K562 (cell line): Measurements from ENCODE around the gene RBM15. TPM values are rescaled to one million over a fixed set of nuclear protein-coding genes. Genes with fewer than 3 reads are reported as not detected.
A peak's percentile ranks its signal among the peaks of the same experiment; 100 is the strongest.

Experiments
- CTBP1 ChIP-seq: fragments of 450-650 bp; IDR thresholded peaks from 2 replicates; pipeline ENCODE4 v1.6.1; 2016; ENCODE audit warnings: borderline replicate concordance
- EZH2 ChIP-seq: IDR thresholded peaks from 2 replicates; pipeline ENCODE4 v1.6.1; 2012; ENCODE audit warnings: low read depth, mild to moderate bottlenecking, inconsistent platforms, low read length, borderline replicate concordance
- HMGN3 ChIP-seq: IDR thresholded peaks from 2 replicates; pipeline ENCODE4 v1.6.1; 2011; ENCODE audit warnings: borderline replicate concordance, low read depth, mild to moderate bottlenecking, mixed read lengths, low read length; ENCODE audit not compliant: insufficient read length; ENCODE audit errors: extremely low read depth
- MEIS2 ChIP-seq: fragments of 450-650 bp; IDR thresholded peaks from 2 replicates; pipeline ENCODE4 v1.6.1; 2014; ENCODE audit warnings: mild to moderate bottlenecking; ENCODE audit not compliant: partially characterized antibody
- MTA1 ChIP-seq: fragments of 450-650 bp; IDR thresholded peaks from 2 replicates; pipeline ENCODE4 v1.6.1; 2017; ENCODE audit warnings: borderline replicate concordance
- NCOA2 ChIP-seq, 2 experiments: fragments of 450-650 bp; IDR thresholded peaks; 2 replicates each; pipeline ENCODE4 v1.6.1; 2018; ENCODE audit warnings: mild to moderate bottlenecking in 2 of 2, moderate library complexity in 1 of 2; ENCODE audit not compliant: partially characterized antibody in 2 of 2
- NCOA6 ChIP-seq: fragments of 450-650 bp; IDR thresholded peaks from 2 replicates; pipeline ENCODE4 v1.6.1; 2017; ENCODE audit warnings: mild to moderate bottlenecking
- NCOR1 ChIP-seq: fragments of 450-650 bp; IDR thresholded peaks from 2 replicates; pipeline ENCODE4 v1.6.1; 2016; ENCODE audit warnings: mild to moderate bottlenecking, moderate library complexity
- NR2F6 ChIP-seq: fragments of 450-650 bp; formaldehyde crosslinking; IDR thresholded peaks from 2 replicates; pipeline ENCODE4 v1.4.0; 2020; ENCODE audit warnings: mild to moderate bottlenecking
- NR4A1 ChIP-seq, 2 experiments: fragments of 250-450 bp in 1 of 2; fragments of 450-650 bp in 1 of 2; sonication (Bioruptor Pico) in 1 of 2; IDR thresholded peaks; 2 replicates each; pipeline versions ENCODE4 v1.4.0 to v1.6.1; 2016 to 2020; ENCODE audit warnings: mild to moderate bottlenecking in 2 of 2, missing compliant biosample characterization in 1 of 2, missing genetic modification characterization in 1 of 2, moderate library complexity in 1 of 2
- PCBP2 ChIP-seq: fragments of 200-400 bp; formaldehyde crosslinking; IDR thresholded peaks from 2 replicates; pipeline ENCODE4 v1.6.1; 2018; ENCODE audit warnings: low read length, low read depth, mild to moderate bottlenecking, moderate library complexity; ENCODE audit not compliant: poor library complexity, severe bottlenecking
- PHF8 ChIP-seq: fragments of 200-600 bp; sonication (generic); IDR thresholded peaks from 2 replicates; pipeline ENCODE4 v1.6.1; 2012; ENCODE audit warnings: mixed run types, mild to moderate bottlenecking, inconsistent platforms, low read length, moderate library complexity, borderline replicate concordance
- PRMT5 ChIP-seq: sonication (generic); formaldehyde crosslinking; IDR thresholded peaks from 2 replicates; pipeline ENCODE4 v1.5.0; 2020; ENCODE audit warnings: missing genetic modification reagents
- RB1 ChIP-seq: fragments of 450-650 bp; IDR thresholded peaks from 2 replicates; pipeline ENCODE4 v1.6.1; 2017; ENCODE audit warnings: low read depth, mild to moderate bottlenecking
- RFX7 ChIP-seq: fragments of 250-450 bp; sonication (Bioruptor Pico); IDR thresholded peaks from 2 replicates; pipeline ENCODE4 v1.5.1; 2021; ENCODE audit warnings: mild to moderate bottlenecking
- SMAD2 ChIP-seq: fragments of 150-350 bp; IDR thresholded peaks from 2 replicates; pipeline ENCODE4 v1.6.1; 2014; ENCODE audit warnings: low read depth, mild to moderate bottlenecking, low read length
- SMAD3 ChIP-seq: fragments of 450-650 bp; formaldehyde crosslinking; conservative IDR thresholded peaks from 2 replicates; pipeline ENCODE4 v1.4.0; 2020; ENCODE audit warnings: mild to moderate bottlenecking
- SNIP1 ChIP-seq: fragments of 450-650 bp; IDR thresholded peaks from 2 replicates; pipeline ENCODE4 v1.7.1; 2017; ENCODE audit warnings: low read depth, mild to moderate bottlenecking
- ZNF134 ChIP-seq: fragments of 250-450 bp; sonication (Bioruptor Pico); conservative IDR thresholded peaks from 2 replicates; pipeline ENCODE4 v1.4.0; 2020
- ZNF41 ChIP-seq: fragments of 250-450 bp; sonication (Bioruptor Pico); conservative IDR thresholded peaks from 2 replicates; pipeline ENCODE4 v1.4.0; 2020; ENCODE audit warnings: mild to moderate bottlenecking
- ZNF445 ChIP-seq: fragments of 250-450 bp; sonication (Bioruptor Pico); IDR thresholded peaks from 2 replicates; pipeline ENCODE4 v1.4.0; 2020; ENCODE audit warnings: low read depth, mild to moderate bottlenecking, moderate library complexity
- ZNF780A ChIP-seq: fragments of 250-450 bp; sonication (Bioruptor Pico); IDR thresholded peaks from 2 replicates; pipeline ENCODE4 v1.5.0; 2021; ENCODE audit warnings: mild to moderate bottlenecking
- polyA plus RNA-seq, 8 experiments: library from polyadenylated mRNA; depleted of rRNA in 4 of 8; stranded (reverse) in 5 of 8; unstranded in 3 of 8; fragments of >200 nt; fragmentation: Nextera tagmentation in 2 of 8; fragmentation: Illumina TruSeq in 1 of 8; extraction: Ambion mirVana in 2 of 8; extraction: Trizol in 1 of 8; gene quantifications; 2 replicates each; pipeline versions ENCODE4 v1.2.1 to v1.2.3, GENCODE V29; 2011 to 2014; ENCODE audit warnings: inconsistent platforms in 1 of 8, missing spikeins in 1 of 8
- total RNA-seq, 7 experiments: library from RNA; depleted of rRNA in 6 of 7; stranded (reverse); fragments of >200 nt in 6 of 7; fragmentation: Illumina TruSeq in 2 of 7; extraction: Trizol in 2 of 7; gene quantifications; 2 replicates each; pipeline versions ENCODE4 v1.2.1 to v1.2.3, GENCODE V29; 2011 to 2021; ENCODE audit warnings: low replicate concordance in 1 of 7
- TF ChIP-seq, protein P1 (sequence below): fragments of 250-450 bp; sonication (Bioruptor Pico); IDR thresholded peaks from 2 replicates; pipeline ENCODE4 v1.5.0; 2021; ENCODE audit warnings: mild to moderate bottlenecking, borderline replicate concordance
- TF ChIP-seq, protein P2 (sequence below): fragments of 250-450 bp; sonication (Bioruptor Pico); IDR thresholded peaks from 2 replicates; pipeline ENCODE4 v1.8.0; 2022; ENCODE audit warnings: inconsistent platforms, mild to moderate bottlenecking, moderate library complexity, borderline replicate concordance
- TF ChIP-seq, protein P3 (sequence below): fragments of 450-650 bp; formaldehyde crosslinking; IDR thresholded peaks from 2 replicates; pipeline ENCODE4 v1.4.0; 2022; ENCODE audit warnings: missing genetic modification characterization

RBM15 gene
- total and polyA plus RNA-seq, 9 of the 15 experiments (the other 6 are each of a cell fraction or from before 2014, with no cell fraction given): 2.4 to 63.4 (median 28.2) TPM

DNA sequence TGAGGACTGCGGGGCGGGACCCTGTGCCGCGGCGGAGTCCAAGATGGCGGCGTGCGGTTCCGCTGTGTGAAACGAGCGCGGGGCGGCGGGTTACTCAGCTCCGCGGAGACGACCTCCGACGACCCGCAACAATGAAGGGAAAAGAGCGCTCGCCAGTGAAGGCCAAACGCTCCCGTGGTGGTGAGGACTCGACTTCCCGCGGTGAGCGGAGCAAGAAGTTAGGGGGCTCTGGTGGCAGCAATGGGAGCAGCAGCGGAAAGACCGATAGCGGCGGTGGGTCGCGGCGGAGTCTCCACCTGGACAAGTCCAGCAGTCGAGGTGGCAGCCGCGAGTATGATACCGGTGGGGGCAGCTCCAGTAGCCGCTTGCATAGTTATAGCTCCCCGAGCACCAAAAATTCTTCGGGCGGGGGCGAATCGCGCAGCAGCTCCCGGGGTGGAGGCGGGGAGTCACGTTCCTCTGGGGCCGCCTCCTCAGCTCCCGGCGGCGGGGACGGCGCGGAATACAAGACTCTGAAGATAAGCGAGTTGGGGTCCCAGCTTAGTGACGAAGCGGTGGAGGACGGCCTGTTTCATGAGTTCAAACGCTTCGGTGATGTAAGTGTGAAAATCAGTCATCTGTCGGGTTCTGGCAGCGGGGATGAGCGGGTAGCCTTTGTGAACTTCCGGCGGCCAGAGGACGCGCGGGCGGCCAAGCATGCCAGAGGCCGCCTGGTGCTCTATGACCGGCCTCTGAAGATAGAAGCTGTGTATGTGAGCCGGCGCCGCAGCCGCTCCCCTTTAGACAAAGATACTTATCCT is 430 bp downstream of the RBM15 start (continued):
- TF ChIP-seq ZNF134 (CRISPR knock-in tag) (no peak), SMAD2 (no peak), CTBP1 (peak; percentile 40; the same call in 1 of the 2 replicates), SNIP1 (no peak), RB1 (peak; percentile 65; the same call in 1 of the 2 replicates), ZNF445 (no peak), ZNF41 (no peak), NCOR1 (no peak), HMGN3 (peak; percentile 62), PRMT5 (CRISPR knock-in tag) (no peak), ZNF780A (no peak), NR2F6 (CRISPR knock-in tag) (no peak), PCBP2 (no peak), PHF8 (peak; percentile 97), NCOA6 (no peak), EZH2 (no peak), MEIS2 (peak; percentile 13), MTA1 (no peak), NCOA2 (IDR thresholded peaks at IDR 0.05; ENCODE audit: partially characterized antibody in 2 of 2) (no peak), NR4A1 (CRISPR knock-in tag; IDR thresholded peaks at IDR 0.05) (0 out of 2 replicates have a peak, but pooled peaks have one; percentile 42), NR4A1 (tag; IDR thresholded peaks at IDR 0.05) (no peak), SMAD3 (CRISPR knock-in tag) (no peak), RFX7 (CRISPR knock-in tag) (no peak)
- TF ChIP-seq, protein P1, sequence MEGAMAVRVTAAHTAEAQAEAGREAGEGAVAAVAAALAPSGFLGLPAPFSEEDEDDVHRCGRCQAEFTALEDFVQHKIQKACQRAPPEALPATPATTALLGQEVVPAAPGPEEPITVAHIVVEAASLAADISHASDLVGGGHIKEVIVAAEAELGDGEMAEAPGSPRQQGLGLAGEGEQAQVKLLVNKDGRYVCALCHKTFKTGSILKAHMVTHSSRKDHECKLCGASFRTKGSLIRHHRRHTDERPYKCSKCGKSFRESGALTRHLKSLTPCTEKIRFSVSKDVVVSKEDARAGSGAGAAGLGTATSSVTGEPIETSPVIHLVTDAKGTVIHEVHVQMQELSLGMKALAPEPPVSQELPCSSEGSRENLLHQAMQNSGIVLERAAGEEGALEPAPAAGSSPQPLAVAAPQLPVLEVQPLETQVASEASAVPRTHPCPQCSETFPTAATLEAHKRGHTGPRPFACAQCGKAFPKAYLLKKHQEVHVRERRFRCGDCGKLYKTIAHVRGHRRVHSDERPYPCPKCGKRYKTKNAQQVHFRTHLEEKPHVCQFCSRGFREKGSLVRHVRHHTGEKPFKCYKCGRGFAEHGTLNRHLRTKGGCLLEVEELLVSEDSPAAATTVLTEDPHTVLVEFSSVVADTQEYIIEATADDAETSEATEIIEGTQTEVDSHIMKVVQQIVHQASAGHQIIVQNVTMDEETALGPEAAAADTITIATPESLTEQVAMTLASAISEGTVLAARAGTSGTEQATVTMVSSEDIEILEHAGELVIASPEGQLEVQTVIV (CRISPR knock-in tag): no peak
- TF ChIP-seq, protein P2, sequence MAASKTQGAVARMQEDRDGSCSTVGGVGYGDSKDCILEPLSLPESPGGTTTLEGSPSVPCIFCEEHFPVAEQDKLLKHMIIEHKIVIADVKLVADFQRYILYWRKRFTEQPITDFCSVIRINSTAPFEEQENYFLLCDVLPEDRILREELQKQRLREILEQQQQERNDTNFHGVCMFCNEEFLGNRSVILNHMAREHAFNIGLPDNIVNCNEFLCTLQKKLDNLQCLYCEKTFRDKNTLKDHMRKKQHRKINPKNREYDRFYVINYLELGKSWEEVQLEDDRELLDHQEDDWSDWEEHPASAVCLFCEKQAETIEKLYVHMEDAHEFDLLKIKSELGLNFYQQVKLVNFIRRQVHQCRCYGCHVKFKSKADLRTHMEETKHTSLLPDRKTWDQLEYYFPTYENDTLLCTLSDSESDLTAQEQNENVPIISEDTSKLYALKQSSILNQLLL: no peak
- TF ChIP-seq, protein P3, sequence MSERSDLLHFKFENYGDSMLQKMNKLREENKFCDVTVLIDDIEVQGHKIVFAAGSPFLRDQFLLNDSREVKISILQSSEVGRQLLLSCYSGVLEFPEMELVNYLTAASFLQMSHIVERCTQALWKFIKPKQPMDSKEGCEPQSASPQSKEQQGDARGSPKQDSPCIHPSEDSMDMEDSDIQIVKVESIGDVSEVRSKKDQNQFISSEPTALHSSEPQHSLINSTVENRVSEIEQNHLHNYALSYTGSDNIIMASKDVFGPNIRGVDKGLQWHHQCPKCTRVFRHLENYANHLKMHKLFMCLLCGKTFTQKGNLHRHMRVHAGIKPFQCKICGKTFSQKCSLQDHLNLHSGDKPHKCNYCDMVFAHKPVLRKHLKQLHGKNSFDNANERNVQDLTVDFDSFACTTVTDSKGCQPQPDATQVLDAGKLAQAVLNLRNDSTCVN: 0 out of 2 replicates have a peak, but pooled peaks have one; percentile 7
